NCI-H128 (cell line): ENCODE measurements around the gene SESN3.
"Not testable (repeated sequence)": the region's sequence is repeated elsewhere in the genome, so short reads cannot be mapped to it uniquely, and the experiment has no call there.

Source experiments
- DNase-seq: peaks from one replicate; lab custom pipeline; 2025; ENCODE audit not compliant: unreplicated experiment; lab: John Stamatoyannopoulos, UW

SESN3 gene

GRCh38 chr11:95227060-95227459 is 3.9 kb downstream of the SESN3 start:
- DNase-seq = not testable (repeated sequence)

- no peak for DNase-seq
These were observed 8.2 kb downstream of the SESN3 start for GRCh38 chr11:95222817-95223216.

GRCh38 chr11:95219599-95219998 is 11.4 kb downstream of the SESN3 start:
- no peak for DNase-seq

DNA sequence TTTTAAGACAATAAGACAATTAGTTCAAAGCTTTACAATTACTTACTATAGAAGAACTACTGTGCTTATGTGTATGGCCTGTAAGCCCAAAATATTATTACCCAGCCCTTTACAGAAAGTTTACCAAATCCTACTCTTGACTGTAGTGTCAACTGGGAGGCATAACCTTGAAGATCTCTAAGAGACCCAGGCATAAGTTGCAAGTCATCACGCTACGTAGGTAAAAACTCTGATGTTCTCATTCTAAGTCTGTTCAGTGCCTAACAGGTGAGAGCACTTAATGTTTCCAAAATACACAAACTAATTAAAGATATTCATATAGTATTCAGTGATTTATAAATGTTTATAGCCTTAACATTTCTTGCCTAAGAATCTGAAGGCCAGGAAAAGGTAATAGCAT is 12.9 kb downstream of the SESN3 start:
- no peak for DNase-seq

- no peak for DNase-seq
These were observed 18.4 kb downstream of the SESN3 start for GRCh38 chr11:95212609-95213008.

DNA sequence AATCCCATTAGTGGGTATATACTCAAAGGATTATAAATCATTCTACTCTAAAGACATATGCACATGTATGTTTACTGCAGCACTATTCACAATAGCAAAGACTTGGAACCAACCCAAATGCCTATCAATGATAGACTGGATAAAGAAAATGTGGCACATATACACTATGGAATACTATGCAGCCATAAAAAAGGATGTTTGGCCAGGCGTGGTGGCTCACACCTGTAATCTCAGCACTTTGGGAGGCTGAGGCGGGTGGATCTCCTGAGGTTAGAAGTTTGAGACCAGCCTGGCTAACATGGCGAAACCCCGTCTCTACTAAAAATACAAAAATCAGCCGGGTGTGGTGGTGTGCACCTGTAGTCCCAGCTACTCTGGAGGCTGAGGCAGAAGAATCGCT is 21.5 kb downstream of the SESN3 start:
- not testable (repeated sequence) for DNase-seq

GRCh38 chr11:95200781-95201457 is 30.1 kb downstream of the SESN3 start:
- no peak for DNase-seq

- no peak for DNase-seq
These were observed 35.2 kb downstream of the SESN3 start for GRCh38 chr11:95195831-95196230.

- no peak for DNase-seq
These were observed 37.5 kb downstream of the SESN3 start for GRCh38 chr11:95193541-95193940.

GRCh38 chr11:95192717-95193116 is 38.3 kb downstream of the SESN3 start:
- DNase-seq = no peak

GRCh38 chr11:95187723-95188122 is 43.3 kb downstream of the SESN3 start:
- no peak for DNase-seq

GRCh38 chr11:95182397-95182796 is 48.6 kb downstream of the SESN3 start:
- no peak for DNase-seq

DNA sequence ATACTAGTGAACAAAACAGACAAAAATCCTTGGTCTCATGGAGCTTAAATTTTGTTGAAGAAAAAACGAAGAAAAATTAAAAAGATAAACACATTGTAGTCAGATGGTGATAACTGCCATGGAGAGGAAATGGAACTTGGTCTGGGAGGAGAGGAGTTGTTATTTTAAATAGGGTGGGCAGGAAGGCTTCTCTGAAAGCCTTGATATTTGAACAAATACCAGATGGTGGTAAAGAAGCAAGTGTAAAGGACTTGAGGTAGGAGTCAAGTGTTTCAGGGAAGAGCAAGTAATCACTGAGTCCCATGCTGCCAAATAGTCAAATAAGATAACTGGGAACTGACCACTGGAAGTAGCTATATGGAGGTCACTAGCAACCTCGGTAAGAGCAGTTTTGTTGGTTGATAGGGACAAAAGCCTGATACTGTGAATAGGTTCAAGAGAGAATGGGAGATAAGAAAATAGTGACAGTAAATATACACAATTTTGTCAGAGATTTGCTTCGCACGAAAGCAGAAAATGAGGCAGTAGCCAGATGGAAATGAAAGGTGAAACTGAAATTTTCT is 55.1 kb downstream of the SESN3 start:
- DNase-seq = no peak

GRCh38 chr11:95170294-95170693 is 60.7 kb downstream of the SESN3 start:
- DNase-seq = no peak

DNA sequence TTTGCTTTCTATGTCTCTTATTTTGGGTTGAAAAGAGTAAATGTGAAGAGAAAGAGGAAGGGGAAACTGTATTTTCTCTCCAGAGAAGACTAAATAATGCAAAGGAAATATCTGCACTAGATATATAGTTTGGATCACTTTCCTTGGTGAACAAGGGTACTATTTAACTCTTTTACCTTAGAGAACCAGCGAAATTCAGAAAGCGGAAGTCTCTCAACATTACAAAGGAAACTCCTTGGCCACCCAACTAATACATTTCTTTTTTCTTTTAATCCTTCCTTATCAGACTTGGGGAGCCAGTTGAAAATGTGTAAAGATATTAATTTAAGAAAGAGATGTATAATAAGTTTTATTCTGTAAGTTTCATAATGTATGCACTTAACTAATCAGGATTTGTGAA is 64.2 kb downstream of the SESN3 start:
- no peak for DNase-seq

- DNase-seq = no peak
These were observed 65.4 kb downstream of the SESN3 start for GRCh38 chr11:95165638-95166037.

DNA sequence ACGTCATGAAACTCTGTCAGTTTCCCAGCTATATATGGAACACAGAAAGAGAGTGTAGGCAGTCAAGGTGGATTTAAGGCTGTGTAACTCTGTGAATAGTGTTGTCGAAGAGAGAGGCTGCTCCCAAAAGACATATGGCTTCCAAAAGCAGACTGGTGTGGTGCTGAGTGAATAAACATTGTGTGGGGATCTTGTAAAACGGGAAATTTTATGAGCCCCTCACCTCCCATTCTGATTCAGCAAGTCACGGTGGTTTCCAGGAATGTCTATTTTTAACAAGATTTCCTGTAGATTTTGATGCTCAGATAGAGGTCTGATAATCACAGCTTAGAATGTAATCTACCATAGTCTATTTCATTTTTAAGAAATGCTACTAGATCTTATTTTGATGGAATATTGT is 67.9 kb downstream of the SESN3 start:
- DNase-seq = no peak

GRCh38 chr11:95161248-95161647 is 69.8 kb downstream of the SESN3 start:
- DNase-seq = no peak

DNA sequence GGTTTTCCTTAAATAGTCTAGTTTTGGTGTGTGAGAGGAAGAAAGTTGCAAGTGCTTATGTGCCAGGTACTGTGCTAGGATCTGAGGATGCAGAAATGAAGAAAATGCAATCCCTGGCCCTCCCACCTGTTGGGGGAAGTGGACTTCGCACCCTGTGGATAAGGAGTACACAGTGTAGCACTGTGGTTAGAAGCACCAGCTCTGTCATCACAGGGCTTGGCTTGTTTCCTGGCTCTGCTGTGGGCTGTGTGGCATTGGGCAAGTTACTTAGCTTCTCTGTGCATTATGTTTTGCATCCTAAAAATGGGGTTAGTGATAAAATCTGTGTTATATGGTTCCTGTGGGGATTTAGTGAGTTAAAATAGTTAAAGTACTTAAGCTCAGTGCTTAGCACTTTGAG is 73.2 kb downstream of the SESN3 start:
- no peak for DNase-seq

GRCh38 chr11:95156916-95157541 is 74.0 kb downstream of the SESN3 start:
- no peak for DNase-seq

GRCh38 chr11:95156133-95156721 is 74.8 kb downstream of the SESN3 start:
- DNase-seq = no peak

DNA sequence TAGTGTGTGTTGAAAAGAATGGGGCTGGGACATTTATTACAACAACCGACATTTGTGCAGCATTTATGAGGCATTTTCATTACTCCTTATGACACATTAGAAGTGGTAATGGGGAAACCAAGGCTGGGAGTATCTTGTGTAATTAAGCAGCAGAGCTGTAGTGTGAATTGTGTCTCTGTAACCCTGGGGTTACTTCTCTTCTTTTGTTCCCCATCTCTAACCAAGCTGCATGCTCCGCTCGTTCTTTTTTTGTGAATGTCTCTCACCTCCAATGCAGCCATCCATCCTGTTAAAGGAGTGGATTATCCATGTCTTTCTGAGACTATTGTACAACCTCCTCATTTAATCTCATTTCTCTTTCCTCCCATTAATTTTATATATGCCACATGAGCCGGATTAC is 75.6 kb downstream of the SESN3 start:
- no peak for DNase-seq
